Stimulated activated CD4-positive, alpha-beta T cell treated with anti-CD3 and anti-CD28 coated beads, Interleukin-4, amount 100 ng/mL, for 24 hours (primary cell): Measurements from ENCODE around the gene CFAP58.

Experiments used
- DNase-seq: peaks from one replicate; pipeline ENCODE4 v3.0.0-alpha.2; 2020

Gene CFAP58

GRCh38 chr10:104380336-104380735 is 26.7 kb downstream of the CFAP58 start:
- DNase-seq: no peak

DNA sequence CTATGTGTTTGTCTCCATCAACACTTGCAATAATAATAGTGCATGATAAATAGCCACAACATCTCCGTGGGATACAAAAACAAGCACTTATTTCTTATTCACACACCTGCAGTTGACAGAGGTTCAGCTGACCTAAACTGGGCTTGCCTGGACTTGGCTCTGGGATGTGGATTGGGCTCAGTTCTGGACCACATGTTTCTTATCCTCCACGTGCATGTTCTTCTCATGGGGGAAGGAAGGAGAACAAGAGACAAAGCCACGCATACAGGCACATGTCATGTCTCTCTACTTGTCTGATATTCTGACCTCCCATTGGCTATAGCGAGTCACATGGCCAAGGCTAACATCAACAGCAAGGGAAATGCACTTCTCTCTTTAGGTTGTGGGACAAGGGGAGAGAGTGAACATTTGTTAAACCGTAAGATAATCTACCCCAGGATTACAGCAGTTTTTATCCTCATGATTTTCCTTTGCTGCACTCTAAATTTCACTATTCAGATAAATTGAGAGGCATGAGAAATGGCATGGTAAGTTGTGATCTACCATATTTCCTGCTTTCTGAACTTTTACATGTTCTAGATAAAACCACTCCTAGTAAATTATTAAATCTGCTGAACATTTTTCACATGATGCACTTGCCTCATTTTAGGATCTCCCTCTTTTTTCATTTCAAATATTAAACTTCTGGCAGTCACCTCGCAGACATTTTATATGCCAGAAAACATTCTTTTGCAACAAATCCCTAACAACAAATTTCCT is 33.7 kb downstream of the CFAP58 start:
- no peak for DNase-seq

DNA sequence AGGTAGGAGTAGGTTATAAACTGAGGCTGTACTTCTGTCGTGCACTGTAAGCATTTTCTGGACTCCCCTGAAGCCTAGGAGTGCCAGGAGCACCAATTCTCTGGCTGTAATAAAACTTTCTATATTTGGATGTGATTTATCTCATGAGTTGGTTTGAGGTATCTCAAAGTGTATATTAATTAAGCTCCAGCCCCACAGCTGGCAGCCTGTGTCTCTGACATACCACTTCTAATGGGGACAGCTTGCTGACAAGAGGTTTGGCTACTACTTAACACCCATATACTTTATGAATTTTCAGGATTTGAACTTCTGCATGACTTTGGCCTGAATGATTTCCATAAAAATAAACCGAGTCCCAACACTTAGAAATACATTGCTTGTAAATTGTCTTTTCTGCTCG is 35.2 kb downstream of the CFAP58 start:
- no peak for DNase-seq

DNA sequence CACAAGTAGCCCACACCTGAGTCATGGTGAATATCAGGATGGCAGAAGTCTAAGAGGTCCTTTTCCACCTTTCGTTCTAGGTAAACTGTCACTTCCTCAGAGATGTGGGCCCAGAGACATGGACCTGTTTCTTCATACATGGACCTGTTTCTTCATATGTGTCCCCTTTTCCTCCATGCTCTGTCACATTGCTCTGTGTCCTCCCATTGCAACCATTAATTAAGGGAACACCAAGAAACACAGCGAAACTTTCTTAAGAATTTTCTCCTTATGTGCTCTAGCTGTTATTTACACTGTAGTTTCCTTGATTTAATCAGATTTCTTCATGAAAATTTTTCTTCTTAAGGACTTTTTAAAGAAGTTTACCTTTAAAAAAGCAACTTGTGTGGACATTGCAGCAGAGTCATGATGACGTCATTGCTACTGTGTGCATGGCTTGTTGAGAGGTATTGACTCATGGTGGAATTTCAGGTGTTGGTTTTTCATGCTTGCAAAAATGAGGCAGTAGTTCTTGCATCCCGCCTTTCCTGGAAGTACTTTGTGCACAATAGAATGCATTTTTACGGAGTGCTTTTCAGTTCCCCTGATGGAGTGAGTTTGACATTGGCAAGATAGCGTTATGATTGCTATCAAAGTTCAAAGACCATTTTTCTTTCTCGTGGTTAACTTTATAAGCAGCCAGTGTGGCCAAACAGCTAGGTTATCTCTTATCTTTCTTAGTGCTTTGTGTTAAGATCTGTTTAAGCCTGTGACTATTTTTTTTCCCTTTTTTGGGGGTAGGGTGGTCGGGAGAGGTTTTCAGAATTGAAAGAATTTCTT is 37.7 kb downstream of the CFAP58 start:
- no peak for DNase-seq

DNA sequence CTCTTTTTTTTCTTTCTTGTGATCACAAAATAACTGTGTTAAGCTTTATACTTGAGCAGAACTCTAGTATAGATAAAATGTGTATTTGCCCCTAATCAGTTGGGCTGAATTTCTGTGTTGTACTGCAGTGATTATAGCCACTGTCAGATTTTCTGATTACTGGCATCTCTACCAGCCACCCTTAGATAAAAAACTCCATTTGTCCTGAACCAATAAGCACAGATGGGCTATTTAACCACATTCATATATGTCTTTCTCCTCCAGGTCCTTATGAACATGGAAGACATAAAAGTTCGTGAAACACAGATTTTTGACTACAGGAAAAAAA is 38.3 kb downstream of the CFAP58 start:
- no peak for DNase-seq

DNA sequence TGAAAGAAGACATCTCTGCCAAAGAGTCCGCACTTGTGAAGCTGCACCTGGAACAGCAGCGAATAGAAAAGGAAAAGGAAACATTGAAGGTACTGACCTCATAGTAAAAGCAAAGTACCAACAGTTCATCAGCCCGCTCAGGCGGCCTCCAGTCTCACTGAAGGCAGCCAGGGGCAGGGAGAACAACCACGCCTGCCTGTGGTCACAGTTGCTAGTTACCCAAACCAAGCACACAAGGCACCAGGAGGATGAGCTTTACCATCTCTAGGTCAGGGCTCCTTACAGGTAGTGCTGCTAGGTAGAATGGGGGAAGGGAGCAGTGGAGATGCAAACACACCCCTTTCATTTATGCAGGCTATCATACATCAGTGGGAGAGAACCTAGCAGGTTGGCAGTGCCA is 39.8 kb downstream of the CFAP58 start:
- DNase-seq: no peak

GRCh38 chr10:104396581-104396980 is 42.9 kb downstream of the CFAP58 start:
- no peak for DNase-seq

GRCh38 chr10:104403636-104404035 is 50.0 kb downstream of the CFAP58 start:
- no peak for DNase-seq

- DNase-seq: no peak
Observed at GRCh38 chr10:104406715-104407650, 53.4 kb downstream of the CFAP58 start.

DNA sequence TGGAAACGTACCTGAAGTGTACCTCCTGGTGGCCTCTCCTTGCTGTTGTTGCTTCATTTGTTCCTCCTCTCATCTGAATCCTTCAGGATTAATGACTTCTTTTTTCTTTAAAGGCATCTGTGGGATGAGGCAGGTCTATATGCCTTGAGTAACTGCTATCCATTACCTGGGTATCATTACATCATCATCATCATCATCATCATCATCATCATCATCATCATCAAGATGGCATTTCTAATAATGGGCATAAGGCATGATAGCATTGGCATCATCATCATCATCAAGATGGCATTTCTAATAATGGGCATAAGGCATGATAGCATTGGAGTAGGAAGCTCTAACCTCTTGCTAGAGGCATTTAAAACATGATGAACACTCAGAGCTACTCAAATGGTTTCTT is 59.9 kb downstream of the CFAP58 start:
- DNase-seq: no peak

DNA sequence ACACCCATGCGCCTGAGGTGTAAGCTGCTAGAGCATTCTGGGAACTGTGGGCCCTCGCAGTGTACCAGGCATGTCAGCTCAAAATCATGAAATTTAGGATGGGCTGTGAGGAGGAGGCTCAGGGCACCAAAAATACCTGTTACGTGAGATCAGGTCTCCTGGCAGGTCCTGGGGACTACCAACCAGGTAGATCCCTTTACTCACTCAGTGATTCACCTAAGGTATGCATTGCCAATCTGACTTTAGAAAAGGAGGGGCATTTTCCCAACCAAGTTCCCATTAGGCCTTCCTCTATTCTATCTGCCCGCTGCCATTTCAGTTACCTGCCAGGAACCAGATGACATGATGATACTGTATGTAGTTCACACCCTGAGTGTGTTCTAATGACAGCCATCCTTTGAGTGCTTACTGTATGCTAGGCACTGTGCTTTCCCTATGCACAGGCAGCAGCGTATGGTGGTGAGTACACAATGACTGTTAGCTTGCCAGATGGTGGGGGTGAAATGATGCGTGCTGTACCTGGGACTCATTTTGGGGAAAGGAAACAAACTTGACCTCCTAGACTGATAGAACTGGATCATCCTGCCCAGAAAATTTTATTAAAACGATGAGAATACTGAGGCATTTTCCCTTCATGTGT is 62.0 kb downstream of the CFAP58 start:
- DNase-seq: no peak

- no peak for DNase-seq
Observed at GRCh38 chr10:104416851-104417250, 63.2 kb downstream of the CFAP58 start.

GRCh38 chr10:104417637-104418292 is 64.1 kb downstream of the CFAP58 start:
- DNase-seq: no peak

GRCh38 chr10:104424719-104425118 is 71.1 kb downstream of the CFAP58 start:
- no peak for DNase-seq

DNA sequence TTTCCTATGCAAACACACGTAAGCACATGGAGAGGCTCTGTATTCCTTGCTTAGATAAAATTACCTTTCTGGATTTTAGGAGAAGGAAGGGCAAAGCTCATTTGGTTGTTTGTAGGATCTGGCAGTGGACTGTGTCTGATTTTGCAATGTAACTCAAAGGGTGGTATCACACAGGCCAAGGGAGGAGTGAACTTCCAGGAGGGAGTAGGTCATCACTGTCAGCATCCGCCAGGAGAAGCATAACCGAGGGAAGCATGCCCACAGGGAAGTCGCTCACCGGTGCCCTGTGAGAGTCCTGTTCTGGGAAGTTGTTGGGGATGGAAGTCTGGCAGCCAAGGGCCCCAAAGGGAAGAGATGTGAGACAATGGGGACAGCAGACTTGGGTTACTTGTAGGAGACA is 74.4 kb downstream of the CFAP58 start:
- DNase-seq: no peak

- DNase-seq: no peak
Observed at GRCh38 chr10:104429846-104430245, 76.2 kb downstream of the CFAP58 start.

DNA sequence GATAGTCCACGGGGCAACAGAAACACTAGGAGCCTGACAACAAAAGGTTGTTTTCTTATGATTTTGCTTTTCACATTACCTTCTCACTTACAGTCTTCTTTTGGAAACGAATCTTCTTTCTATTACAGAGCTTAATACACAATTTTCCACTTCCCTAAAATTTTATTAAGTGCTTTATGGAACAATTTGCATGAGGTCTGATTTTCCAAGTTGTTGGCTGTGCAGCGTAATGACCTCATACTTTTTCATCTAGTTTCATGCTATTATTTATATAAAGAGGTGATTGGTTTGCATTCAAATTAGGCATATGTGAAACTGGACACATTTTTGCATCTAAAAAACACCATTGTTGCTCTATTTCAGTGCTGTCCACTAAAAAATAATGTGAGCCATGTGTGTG is 76.7 kb downstream of the CFAP58 start:
- no peak for DNase-seq

DNA sequence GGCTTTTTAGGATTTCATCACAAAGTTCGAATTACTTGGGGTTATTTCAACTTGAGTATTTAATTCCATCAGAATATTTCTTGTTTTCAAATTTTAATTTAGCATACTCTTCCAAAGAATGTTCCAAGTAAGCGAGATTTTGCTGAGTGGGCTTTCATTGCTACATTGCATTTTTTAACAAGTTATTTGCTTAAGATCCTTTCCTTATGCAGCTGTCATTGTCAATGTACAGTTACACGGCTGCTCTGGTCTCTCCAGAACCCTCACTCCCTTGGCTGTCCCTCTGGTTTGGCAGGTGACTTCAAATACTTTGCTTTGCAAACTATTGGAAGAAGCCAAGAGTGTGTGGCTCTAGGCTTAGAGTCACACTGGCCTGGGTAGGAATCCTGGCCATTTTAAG is 80.0 kb downstream of the CFAP58 start:
- no peak for DNase-seq

DNA sequence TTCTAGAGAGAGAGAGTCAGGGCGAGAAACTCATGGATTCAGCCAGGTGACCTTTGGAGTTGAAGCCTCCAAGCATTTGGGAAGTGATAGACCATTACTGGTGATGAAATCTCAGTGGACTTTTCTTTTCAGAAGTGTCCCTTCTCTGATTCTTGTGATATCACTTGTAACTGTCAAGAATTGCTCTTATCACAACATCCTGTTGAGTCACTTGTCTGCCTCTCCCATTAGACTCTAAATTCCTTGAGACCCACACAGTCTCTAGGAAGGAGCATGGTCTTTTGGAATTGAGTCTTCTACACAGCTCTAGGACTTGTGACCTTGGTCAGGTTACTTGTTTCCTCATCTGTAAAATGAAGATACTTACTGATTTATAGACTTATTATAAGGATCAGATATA is 81.0 kb downstream of the CFAP58 start:
- DNase-seq: no peak

- no peak for DNase-seq
Observed at GRCh38 chr10:104435822-104436221, 82.2 kb downstream of the CFAP58 start.

GRCh38 chr10:104437226-104437625 is 83.6 kb downstream of the CFAP58 start:
- no peak for DNase-seq

GRCh38 chr10:104440221-104440620 is 86.6 kb downstream of the CFAP58 start:
- DNase-seq: no peak
